Stimulated activated CD4-positive, alpha-beta T cell treated with anti-CD3 and anti-CD28 coated beads, TNF-alpha, amount 100 ng/mL, for 4 hours (primary cell): Measurements from ENCODE around the gene ITPRIPL1.
"Not testable (repeated sequence)": the region's sequence is repeated elsewhere in the genome, so short reads cannot be mapped to it uniquely, and the experiment has no call there.

ENCODE experiments used
- DNase-seq, 3 experiments: peaks; one replicate each; pipeline ENCODE4 v3.0.0-alpha.2; 2020; ENCODE audit warnings: low read depth in 3 of 3

ITPRIPL1 gene, protein sequence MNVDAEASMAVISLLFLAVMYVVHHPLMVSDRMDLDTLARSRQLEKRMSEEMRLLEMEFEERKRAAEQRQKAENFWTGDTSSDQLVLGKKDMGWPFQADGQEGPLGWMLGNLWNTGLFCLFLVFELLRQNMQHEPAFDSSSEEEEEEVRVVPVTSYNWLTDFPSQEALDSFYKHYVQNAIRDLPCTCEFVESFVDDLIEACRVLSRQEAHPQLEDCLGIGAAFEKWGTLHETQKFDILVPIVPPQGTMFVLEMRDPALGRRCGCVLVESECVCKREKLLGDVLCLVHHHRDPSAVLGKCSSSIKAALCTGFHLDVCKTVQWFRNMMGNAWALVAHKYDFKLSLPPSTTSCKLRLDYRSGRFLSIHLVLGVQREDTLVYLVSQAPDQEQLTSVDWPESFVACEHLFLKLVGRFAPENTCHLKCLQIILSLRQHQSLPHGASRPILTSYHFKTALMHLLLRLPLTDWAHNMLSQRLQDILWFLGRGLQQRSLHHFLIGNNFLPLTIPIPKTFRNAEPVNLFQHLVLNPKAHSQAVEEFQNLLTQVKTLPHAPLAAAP

DNA sequence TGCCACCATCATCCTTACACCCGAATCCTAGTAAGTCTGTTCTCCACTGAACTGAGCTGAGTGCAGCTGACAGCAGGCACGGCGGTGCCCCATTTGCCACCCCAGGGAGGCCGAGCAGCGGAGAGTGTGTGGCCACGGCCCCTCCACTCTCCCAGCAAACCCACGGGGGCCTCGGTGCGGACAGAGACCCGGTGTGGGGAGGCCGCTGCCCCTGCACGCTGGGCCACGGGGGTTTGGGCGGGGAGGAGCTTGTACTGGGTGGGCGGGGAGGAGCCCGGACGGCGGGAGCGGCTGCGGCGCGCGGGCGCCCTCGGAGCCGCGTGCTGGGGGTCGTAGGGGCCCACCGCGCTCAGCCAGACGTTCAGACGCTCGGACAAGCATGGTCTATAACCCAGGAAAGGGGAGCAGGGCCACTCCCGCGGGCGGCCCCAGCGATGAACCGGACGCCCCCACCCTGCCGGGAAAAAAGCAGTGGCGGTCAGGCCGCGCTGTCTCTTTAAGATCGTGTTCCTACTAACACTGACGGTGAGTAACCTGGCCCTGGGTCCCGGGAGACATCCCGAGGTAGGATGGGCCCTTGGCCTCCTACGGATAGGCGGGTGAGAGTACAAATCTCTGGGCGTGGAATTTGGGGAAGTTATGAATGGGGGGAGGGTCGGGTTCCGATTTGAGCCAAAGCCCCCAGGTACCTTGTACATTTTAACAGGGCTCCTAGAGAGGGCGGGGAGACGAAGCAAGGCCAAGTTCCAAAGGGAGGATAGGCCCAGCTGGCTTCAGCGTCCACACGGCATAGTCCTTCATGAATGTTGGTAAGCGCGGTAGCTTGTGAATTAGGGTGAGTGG is at the start of gene ITPRIPL1:
TSS of gene ITPRIPL1 (plus strand) at position 277 of the 843 bp plus-strand sequence. CDS start at position 800, 523 bp downstream.
- DNase-seq, result peak in 1 of 3 experiments; percentile 37

DNA sequence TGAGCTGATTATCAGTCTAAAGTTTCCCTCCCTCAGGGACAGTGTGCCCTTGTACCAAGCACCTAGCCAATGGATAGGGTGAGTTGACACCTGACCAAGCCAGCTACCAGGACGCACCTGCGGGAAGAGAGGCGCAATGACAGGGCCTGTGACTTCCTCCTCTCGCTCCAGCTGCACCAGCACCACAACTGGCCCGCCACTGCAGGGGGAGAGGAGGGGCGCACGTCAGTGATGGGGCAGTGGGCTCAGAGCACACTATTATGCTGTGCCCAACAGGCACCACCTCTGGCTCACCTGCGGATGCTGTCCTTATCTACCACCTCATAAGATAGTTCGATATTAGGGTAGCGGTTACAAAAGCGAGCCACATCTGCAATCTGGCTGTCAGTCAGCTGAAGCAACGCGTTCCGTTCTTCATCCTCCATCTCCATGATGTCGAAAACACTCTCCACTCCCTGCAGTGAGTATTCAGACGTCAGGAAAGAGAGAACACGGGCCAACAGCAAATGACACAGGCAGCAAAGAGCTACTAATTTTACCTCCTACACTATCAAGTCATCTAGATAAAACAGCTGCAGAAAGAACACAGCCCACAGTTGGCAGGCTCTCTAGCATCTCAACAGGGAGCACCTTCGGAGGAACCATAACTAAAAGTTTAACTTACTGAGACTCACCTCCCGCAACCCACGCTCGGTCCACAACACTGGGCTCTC is 48.2 kb upstream of the ITPRIPL1 start:
- DNase-seq, result no peak

DNA sequence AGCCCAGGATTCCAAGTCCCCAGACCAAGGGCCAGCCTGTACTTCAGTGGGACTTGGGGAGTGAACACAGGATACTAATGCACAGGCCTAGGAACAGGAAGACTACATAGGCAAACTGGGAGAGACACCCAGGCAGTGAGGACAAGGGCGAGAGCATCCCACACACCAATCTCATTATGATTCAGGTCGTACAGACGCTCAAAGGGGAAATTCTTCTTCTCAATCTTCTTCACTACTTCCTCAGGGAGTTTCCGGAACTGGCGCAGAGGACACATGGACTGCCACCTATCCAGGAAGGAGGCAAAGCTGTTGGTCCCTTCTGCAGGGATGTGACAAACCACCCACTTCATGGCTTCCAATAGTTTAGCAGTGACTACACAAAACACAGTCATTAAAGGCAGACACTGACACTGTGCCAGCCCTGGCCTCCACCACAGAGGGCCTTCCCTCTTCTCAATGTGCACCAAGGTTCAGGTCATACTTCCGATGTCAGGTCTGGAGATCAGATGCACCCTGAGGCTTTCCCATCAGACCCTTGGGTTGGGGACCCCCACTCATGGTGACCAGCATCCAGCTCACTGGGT is 37.8 kb upstream of the ITPRIPL1 start:
- DNase-seq, result no peak

DNA sequence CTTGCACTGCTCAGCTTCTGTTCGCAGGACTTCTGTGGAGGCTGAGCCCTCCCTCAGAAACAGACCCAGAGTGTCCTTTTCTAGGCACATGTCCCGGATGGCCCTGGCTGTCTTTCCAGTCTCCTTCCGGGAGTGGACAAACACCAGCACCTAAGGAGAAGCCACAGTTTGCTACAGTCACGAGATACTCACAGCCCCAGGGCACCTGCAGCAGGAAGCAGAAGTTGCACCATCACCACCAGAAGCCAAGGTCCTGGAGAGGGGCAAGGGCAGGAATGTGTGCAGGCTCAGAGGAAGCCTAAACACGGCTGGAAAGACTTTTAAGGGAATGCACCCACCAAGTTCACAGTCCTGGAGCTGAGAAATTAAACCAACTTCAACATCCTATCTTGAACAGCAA is 33.4 kb upstream of the ITPRIPL1 start:
- no peak for DNase-seq

DNA sequence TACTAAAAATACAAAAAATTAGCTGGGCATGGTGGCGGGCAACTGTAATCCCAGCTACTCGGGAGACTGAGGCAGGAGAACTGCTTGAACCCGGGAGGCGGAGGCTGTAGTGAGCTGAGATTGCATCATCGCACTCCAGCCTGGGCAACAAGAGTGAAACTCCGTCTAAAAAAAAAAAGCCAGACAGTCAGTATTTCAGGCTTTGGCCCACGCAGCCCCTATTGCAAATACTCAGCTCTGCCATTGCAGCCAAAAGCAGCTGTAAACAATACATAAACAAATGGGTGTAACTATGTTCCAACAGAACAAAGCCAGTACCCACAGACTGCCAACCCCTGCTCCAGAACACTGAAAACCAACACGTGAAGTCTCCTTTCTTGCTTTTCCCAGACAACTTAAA is 30.8 kb upstream of the ITPRIPL1 start:
- not testable (repeated sequence) for DNase-seq

DNA sequence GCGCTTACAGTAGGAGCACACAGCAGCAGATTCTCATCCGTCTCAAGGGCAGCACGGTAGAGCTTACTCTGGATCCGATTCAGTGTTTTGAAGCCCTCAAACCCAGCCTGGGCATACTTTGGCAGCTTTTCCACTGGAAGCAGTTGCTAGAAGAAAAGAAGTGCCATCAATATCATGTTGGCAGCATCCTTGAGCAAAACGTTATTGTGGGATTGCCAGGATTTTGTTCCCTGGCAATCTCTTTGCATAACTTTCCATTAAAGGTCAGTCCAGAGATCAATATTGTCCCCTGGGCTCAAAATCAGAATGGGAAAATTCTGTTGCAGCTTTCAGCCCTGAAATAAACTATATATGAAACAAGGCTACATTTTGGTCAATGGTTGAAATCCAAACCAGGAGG is 28.2 kb upstream of the ITPRIPL1 start:
- DNase-seq, result no peak

DNA sequence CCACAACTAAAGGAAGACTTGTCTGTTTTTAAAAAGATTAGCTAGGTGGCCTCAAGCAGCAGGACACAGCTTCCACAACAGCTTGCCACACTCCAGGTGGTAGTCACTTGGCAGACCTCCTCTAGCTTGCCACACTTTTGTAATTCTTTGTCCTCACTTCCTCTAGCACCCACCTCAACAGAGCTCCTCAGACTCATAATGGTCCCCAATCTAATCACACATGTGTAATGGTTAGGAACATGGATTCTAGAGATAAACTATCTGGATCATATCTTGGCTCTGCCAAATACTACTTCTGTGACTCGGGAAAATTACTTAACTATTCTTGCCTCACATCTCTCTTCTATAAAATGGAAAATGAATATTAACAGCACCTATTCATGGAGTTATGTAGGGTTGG is 23.3 kb upstream of the ITPRIPL1 start:
- no peak for DNase-seq

DNA sequence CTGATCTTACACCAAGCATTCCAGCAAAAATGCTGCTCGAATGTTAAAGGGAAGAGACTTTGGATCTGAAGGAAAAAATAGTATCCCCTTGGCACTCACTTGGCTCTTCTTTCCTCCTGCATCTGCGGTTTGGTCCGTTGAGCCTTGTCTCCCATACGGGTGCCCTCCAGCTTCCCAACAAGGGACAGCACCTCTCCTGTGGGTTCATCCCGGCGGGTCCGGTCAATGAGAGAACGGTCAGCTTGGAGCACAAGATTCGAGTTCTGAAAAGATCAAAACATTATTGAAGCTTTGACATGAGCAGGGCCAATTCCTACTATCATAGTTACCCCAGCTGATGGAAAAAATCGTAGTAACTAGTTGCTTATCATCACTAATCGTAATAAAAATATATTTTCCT is 20.5 kb upstream of the ITPRIPL1 start:
- no peak for DNase-seq

DNA sequence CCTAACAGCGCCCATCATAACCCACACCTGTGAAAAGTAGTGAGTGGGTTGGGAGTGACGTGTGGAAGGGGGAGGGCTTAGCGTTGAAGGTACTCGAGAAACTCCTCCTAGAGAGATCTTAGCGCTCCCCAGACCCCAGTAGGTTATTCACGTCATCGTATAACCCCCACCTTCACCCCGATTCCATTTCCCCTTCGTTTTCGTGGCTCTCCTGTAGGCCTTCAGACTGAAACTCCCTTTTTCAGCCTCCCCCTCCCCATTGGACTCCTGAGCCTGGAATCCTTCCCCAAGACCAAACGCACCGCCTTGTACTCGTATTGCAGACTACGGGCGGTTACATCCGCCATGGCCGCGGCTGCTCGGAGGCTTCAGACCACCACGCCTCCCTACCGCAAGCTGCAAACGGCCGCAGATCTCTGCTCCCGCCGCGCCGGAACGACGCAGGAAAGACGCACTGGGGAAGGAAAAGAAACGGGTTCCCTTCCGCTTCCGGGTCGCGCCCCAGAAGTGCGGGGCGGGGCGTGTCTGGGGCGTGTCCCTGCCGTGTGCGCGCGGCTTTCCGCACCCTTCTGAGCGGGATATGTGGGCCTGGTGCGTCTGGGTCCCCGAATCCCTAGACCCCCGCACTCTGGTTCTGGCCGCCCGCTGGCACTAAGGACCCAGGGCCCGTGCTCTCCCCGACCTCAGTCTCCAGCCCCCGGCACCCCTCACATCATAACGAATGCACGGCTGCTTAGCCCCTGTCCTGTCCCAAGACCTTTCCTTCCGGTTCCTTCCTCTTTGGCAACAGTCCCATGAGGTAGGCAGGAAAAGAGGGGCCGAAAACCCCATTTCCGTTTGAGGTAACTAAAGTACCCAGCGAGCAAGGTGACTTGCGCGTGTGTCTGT is 19.8 kb upstream of the ITPRIPL1 start, which contains the start of gene SNRNP200:
TSS of gene SNRNP200 (minus strand) at position 456 of the 888 bp plus-strand sequence. CDS start at position 347, 109 bp downstream.
- peak; percentile 78 to 87 (median 81) for DNase-seq

DNA sequence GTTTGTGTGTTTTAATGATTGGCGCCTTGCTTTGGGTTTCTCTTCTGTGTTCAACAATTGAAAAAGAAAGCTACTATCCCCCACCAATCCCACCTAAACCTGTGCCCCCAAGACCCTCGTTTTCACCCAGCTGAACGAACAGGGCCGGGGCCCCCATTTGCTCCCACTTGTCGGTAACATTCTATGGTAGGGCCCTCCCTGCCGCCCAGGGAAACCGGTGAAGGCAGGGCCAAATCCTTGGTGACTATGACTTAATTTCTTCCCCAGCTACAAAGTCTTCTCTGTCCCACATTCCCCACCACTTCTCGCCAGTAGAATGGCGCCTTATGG is 19.2 kb upstream of the ITPRIPL1 start:
- no peak for DNase-seq

DNA sequence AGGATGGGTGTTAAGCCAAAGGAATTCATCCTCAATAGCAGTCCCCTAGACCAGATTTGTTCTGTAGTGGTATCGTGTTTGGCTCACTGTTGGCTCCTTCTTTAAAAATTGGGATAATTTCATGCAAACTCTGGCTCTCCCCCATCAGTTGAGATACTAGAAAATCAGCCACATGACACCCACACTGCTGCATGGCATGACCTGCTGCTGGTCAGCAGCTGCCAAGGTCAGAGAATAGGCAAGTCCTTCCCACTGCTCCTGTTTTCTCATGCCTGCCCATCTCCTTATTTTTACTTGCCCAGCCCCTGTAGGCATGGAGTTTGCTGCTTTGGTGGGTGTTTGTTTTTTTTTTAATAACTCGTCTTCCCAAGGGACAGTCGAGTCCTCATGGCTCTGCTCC is 18.7 kb upstream of the ITPRIPL1 start:
- DNase-seq, result no peak

DNA sequence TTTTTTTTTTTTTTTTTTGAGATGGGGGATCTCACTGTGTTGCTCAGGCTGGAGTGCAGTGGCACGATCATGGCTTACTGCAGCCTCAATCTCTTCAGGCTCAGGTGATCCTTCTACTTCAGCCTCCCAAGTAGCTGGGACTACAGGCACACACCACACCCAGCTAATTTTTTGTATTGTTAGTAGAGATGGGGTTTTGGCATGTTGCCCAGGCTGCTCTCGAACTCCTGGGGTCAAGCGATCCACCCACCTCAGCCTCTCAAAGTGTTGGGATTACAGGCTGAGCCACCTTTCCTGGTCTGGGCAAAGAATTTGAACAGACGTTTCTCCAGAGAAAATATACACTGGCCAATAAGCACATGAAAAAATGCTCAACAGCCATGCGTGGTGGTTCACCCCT is 16.9 kb upstream of the ITPRIPL1 start:
- no peak for DNase-seq

DNA sequence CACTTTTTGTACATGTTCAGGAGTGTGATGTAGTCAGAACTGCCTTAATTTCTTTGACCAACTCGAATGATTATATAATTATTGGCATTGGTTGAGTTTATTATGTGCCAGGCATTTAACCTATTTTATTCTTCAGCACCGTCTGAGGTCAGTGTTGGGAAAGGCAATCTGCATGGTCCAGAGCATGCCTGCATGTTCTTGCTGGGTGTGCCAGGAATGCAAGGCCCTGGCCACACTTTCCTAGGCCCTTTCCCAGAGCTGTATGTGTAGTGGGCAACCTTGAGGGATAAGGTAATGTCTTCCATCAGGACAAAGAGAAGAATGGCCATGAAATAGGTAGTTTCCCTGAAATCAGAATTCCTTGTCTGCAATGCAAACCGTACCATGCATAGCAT is 10.1 kb upstream of the ITPRIPL1 start:
- no peak for DNase-seq

DNA sequence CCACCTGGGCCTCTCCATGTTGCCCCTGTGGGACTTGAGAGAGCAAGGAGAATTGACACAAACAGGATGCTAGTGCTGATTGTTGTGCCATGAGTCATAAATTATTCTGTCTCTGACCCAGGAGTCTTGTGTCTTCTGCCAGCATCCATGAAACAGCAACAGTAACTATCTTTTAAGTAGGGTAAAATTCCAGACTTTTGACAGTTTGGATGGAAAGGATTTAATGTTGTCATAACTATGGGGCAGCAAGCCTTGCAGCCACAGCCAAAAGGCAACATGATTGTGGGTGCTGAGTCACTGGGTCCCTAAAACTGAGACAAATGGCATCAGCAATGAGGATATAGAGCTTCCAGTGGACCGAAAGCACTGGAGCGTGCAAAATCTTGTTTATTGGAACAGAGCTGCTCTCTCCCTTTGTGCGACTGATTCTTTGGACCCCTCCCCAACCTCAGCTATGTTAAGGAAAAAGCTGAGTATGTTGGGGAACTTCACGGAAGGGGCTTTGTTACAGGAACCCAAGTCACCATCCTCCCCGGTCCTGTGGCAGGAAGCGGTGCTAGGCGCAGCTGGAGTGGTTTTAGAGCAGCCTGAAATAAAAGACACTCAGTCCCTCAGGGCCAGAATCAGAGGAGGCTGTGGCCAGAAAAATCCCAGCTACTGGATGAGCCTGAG is 9.6 kb upstream of the ITPRIPL1 start:
- no peak for DNase-seq

DNA sequence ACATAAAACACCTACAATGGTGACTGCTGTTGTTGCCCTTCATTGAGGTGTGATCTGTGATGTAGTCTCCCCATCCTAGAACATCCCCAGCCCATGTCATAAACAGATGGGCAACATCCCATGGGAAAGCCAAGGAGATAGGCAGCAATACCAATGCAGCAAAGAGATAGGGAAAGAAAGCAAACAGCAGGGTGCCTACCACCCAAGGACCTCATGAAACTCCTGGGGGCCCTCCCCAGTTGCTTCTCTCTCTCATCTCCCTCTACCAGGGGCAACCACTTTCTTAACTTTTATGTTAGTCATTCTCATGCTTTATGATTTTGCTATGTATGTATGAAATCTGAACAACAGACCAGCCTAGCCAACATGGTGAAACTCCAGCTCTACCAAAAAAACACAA is 8.1 kb upstream of the ITPRIPL1 start:
- DNase-seq, result no peak

DNA sequence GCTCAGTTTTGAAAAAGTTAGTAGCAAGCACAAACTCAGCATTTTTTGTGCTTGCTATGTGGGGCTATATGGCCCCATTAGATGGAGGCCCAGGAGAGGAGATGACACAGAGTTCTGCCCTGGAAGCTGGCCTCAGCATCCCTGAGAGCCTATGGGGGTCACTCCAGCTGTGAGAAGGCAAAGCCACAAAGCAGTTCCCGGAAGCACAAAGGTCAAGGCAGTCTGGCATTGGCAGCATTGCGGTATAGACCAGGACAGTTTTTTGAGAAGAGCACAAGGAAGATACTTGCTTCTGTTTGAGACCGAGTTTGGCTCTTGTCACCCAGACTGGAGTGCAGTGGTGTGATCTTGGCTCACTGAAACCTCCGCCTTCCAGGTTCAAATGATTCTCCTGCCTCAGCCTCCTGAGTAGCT is 7.5 kb upstream of the ITPRIPL1 start:
- no peak for DNase-seq

DNA sequence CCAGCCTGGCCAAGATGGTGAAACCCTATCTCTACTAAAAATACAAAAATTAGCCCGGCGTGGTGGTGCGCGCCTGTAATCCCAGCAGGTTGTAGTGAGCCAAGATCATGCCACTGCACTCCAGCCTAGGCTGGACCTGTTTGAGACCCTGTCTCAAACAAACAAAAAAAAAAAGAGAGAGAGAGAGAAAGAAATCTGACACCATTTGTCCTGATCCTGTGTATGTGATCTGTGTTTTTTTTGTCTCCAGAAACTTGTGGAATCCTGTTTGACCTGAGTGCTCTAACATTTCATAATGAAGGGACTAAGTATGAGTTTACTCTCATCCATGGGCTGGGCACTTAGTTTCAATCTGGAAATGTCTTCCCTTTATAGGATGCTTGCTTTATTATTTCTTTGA is 6.4 kb upstream of the ITPRIPL1 start:
- DNase-seq, result no peak

DNA sequence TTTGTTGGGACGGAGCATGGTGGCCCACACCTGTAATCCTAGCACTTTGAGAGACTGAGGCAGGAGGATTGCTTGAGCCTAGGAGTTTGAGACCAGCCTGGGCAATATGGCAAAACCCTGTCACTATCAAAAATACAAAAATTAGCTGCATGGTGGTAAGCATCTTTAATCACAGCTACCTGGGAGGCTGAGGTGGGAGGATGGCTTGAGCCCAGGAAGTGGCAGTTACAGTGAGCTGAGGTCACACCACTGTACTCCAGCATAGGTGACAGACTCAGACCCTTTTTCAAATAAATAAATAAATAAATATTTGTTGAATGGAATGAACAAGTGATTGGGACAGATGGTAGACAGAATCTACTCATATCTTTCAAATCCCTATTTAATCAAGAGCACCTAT is 5.7 kb upstream of the ITPRIPL1 start:
- no peak for DNase-seq

DNA sequence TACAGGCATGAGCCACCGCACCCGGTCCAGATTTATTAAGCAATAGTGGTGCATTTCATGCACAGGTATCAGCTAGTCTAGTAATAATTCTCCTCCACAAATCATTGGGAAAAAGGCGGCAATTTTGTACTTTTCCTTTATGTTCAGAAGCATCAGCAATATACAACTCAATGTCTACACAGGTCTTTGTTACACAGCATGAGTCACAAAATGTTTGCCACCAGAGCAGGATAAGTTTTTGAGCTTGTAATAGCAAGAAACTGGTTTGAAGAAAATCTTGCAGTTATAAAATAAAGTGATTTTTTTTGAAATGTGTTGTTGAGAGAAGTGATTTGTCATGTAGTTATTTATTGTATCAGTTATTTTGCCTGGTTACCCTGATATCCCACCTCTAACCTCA is 4.8 kb upstream of the ITPRIPL1 start:
- DNase-seq, result no peak
